ENCODE data around the gene PITX3. TPM values are rescaled to one million over a fixed set of nuclear protein-coding genes. Genes with fewer than 3 reads are reported as not detected.
A peak's percentile ranks its signal among the peaks of the same experiment; 100 is the strongest.

PITX3 gene
- polyA plus RNA-seq, 1 of the 3 experiments (the other 2 are of a cell fraction), result not detected

- H3K79me2 ChIP-seq (ENCODE audit: insufficient read depth), result peaks cover under 1% of the 10 kb centered on the region
- H2AFZ ChIP-seq (ENCODE audit: low read depth), result peak overlapping the region; percentile 86; the same call in 1 of the 2 replicates
- H3F3A ChIP-seq (replicated peaks; ENCODE audit: insufficient read depth), result peaks cover 13% of the 10 kb centered on the region
- H3K27ac ChIP-seq (ENCODE audit: low read depth in 2 of 2, low read length in 1 of 2), result no peak overlapping the region
- TF ChIP-seq RFX5 (IDR thresholded peaks at IDR 0.05; ENCODE audit: low read length), result no peak
- TF ChIP-seq MXI1 (IDR thresholded peaks at IDR 0.05; ENCODE audit: low read depth, low read length), result no peak
- no peak for TF ChIP-seq MAX (IDR thresholded peaks at IDR 0.05; ENCODE audit: low read depth)
- peak overlapping the region; percentile 49 to 62 for H3K4me3 ChIP-seq (ENCODE audit: low read depth in 2 of 2, low read length in 1 of 2)
- peaks cover 10% of the 10 kb centered on the region; the same call in 1 of the 2 replicates for H3K27me3 ChIP-seq (ENCODE audit: insufficient read depth)
- no peaks in the 10 kb centered on the region for H4K20me1 ChIP-seq (ENCODE audit: insufficient read depth)
- H3K4me1 ChIP-seq (ENCODE audit: control insufficient read depth in 1 of 2, insufficient read depth in 2 of 2, low read depth in 1 of 2, low read length in 1 of 2), result peaks cover 4 to 21% of the 10 kb centered on the region in 2 experiments; a peak in 1 of 4 replicates
- 45% methylated on average over 27 of the region's 39 CpGs for WGBS (ENCODE audit: low lambda C conversion rate)
- no peaks in the 10 kb centered on the region for H3K9me3 ChIP-seq
- ChIA-PET POLR2A (interaction anchor here (0.6 kb wide), 1 partner anchor 24 kb away, joined by 4 read pairs; no protein-coding TSS in a partner anchor), CTCF (interaction anchor here (0.9 to 23.6 kb wide), 6 partner anchors 10 to 159 kb away, joined by 3 to 824 read pairs (median 8); partner anchors contain the start of gene ELOVL3)
- no peak overlapping the region for H3K9ac ChIP-seq
- H3K36me3 ChIP-seq (replicated peaks in 1 of 2; ENCODE audit: control insufficient read depth in 1 of 2, insufficient read depth in 2 of 2, low read length in 1 of 2), result no peaks in the 10 kb centered on the region
- DNase-seq, result peak; percentile 68
- no peaks in the 10 kb centered on the region for H3K9me2 ChIP-seq
- H3K4me2 ChIP-seq, result peak overlapping the region; percentile 90
Measured at GRCh38 chr10:102240467-102241031, 763 bp downstream of the PITX3 start.

DNA sequence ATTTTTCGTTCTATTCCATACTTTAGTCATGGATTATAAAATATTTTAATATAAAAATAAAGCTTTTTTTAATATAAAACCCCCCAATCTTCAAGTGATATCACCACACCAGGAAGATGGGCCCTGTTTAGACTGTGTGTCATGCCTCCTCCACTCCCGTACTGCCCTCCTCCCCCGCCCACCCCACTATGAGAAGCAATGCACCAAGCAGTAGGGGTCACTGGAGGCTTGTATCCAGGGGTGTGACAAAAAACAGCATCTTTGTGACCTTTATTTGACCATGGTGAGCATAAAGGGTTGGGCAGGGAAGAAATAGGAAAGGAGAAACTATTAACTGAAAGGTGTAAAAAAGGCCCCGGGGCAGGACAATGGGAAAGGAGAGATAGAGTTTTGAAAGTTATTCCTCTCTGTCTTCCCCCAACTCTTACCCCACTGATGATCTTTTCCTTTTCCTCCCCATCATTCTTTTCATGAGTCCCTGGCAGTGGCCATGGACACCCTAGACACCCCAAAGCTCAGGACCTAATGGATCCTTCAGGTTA is 3.5 kb downstream of the PITX3 start:
- H3K9me2 ChIP-seq, result no peaks in the 10 kb centered on the region
- peaks cover 0 to 16% of the 10 kb centered on the region in 2 experiments; a peak in 1 of 4 replicates for H3K4me1 ChIP-seq (ENCODE audit: control insufficient read depth in 1 of 2, insufficient read depth in 2 of 2, low read depth in 1 of 2, low read length in 1 of 2)
- no peak overlapping the region for H3K9ac ChIP-seq
- H3F3A ChIP-seq (replicated peaks; ENCODE audit: insufficient read depth), result peaks cover 14% of the 10 kb centered on the region
- no peaks in the 10 kb centered on the region for H4K20me1 ChIP-seq (ENCODE audit: insufficient read depth)
- TF ChIP-seq TEAD4 (IDR thresholded peaks at IDR 0.05; ENCODE audit: borderline replicate concordance, insufficient read depth), result no peak
- no peak for TF ChIP-seq POLR2AphosphoS5 (IDR thresholded peaks at IDR 0.05; ENCODE audit: low read depth, low read length)
- TF ChIP-seq USF1 (IDR thresholded peaks at IDR 0.05; ENCODE audit: borderline replicate concordance, low read depth), result no peak
- no peak for TF ChIP-seq EZH2phosphoT487 (IDR thresholded peaks at IDR 0.05; ENCODE audit: borderline replicate concordance, low read depth)
- no peak for TF ChIP-seq NFIC (IDR thresholded peaks at IDR 0.05; ENCODE audit: borderline replicate concordance)
- TF ChIP-seq, protein P1, sequence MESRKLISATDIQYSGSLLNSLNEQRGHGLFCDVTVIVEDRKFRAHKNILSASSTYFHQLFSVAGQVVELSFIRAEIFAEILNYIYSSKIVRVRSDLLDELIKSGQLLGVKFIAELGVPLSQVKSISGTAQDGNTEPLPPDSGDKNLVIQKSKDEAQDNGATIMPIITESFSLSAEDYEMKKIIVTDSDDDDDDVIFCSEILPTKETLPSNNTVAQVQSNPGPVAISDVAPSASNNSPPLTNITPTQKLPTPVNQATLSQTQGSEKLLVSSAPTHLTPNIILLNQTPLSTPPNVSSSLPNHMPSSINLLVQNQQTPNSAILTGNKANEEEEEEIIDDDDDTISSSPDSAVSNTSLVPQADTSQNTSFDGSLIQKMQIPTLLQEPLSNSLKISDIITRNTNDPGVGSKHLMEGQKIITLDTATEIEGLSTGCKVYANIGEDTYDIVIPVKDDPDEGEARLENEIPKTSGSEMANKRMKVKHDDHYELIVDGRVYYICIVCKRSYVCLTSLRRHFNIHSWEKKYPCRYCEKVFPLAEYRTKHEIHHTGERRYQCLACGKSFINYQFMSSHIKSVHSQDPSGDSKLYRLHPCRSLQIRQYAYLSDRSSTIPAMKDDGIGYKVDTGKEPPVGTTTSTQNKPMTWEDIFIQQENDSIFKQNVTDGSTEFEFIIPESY (IDR thresholded peaks at IDR 0.05; ENCODE audit: borderline replicate concordance, low read depth), result no peak
- no peak for TF ChIP-seq CHD2 (IDR thresholded peaks at IDR 0.05; ENCODE audit: low read length, partially characterized antibody)
- no peak for TF ChIP-seq FOSL2 (IDR thresholded peaks at IDR 0.05; ENCODE audit: borderline replicate concordance, low read depth)
- no peaks in the 10 kb centered on the region for H3K36me3 ChIP-seq (replicated peaks in 1 of 2; ENCODE audit: control insufficient read depth in 1 of 2, insufficient read depth in 2 of 2, low read length in 1 of 2)
- H3K27ac ChIP-seq (ENCODE audit: low read depth in 2 of 2, low read length in 1 of 2), result no peak overlapping the region
- WGBS (ENCODE audit: low lambda C conversion rate), result 49% methylated on average over 4 of the region's 4 CpGs
- peaks cover 10% of the 10 kb centered on the region; the same call in 1 of the 2 replicates for H3K27me3 ChIP-seq (ENCODE audit: insufficient read depth)
- H2AFZ ChIP-seq (ENCODE audit: low read depth), result no peak overlapping the region
- H3K9me3 ChIP-seq, result no peaks in the 10 kb centered on the region
- H3K79me2 ChIP-seq (ENCODE audit: insufficient read depth), result no peaks in the 10 kb centered on the region
- POLR2A ChIA-PET, result no interaction called here
- no peak overlapping the region for H3K4me2 ChIP-seq
- H3K4me3 ChIP-seq (ENCODE audit: low read depth in 2 of 2, low read length in 1 of 2), result no peak overlapping the region
- CTCF ChIA-PET, result interaction anchor here (0.6 to 23.6 kb wide), 6 partner anchors 8 to 156 kb away, joined by 3 to 824 read pairs (median 4); no protein-coding TSS in a partner anchor
- DNase-seq, result peak; percentile 13

All from SK-N-SH (cell line).